Lung (tissue), 12 donors: ENCODE results near the gene CLSTN2. TPM values are rescaled to one million over a fixed set of nuclear protein-coding genes. Genes with fewer than 3 reads are reported as not detected.

Experiments used
- ATAC-seq: fragments of 200-7000 bp; cut with Tn5 transposase; one replicate; pipeline ENCODE4 v1.9.1; 2020; ENCODE audit warnings: moderate number of reproducible peaks; ENCODE audit not compliant: insufficient read depth, low FRiP score
- DNase-seq, 3 donors: peaks; one replicate each; pipeline ENCODE4 v3.0.0-alpha.2; 2013 to 2017
- H3K27ac ChIP-seq, 2 donors: one replicate each; pipeline ENCODE4 v1.5.1; 2013; ENCODE audit warnings: mild to moderate bottlenecking in 2 of 2, moderate library complexity in 2 of 2, control low read depth in 1 of 2, inconsistent platforms in 1 of 2, low read depth in 1 of 2, low read length in 1 of 2
- H3K27me3 ChIP-seq, 3 donors: one replicate each; pipeline ENCODE4 v1.5.1; 2013; ENCODE audit warnings: low read length in 2 of 3; ENCODE audit not compliant: control insufficient read depth in 3 of 3, insufficient read depth in 3 of 3
- H3K36me3 ChIP-seq, 4 donors: one replicate each; pipeline ENCODE4 v1.5.1; 2013; ENCODE audit warnings: low read length in 4 of 4, mild to moderate bottlenecking in 1 of 4, moderate library complexity in 1 of 4; ENCODE audit not compliant: control insufficient read depth in 4 of 4, insufficient read depth in 4 of 4
- H3K4me1 ChIP-seq, 5 donors: one replicate each; pipeline ENCODE4 v1.5.1; 2013; ENCODE audit warnings: low read length in 5 of 5, mild to moderate bottlenecking in 2 of 5, moderate library complexity in 1 of 5; ENCODE audit not compliant: control insufficient read depth in 5 of 5, insufficient read depth in 5 of 5
- H3K4me3 ChIP-seq: one replicate; pipeline ENCODE4 v1.5.1; 2013; ENCODE audit warnings: mild to moderate bottlenecking, control low read depth, moderate library complexity
- H3K9ac ChIP-seq, 2 donors: one replicate each; pipeline ENCODE4 v1.5.1; 2013; ENCODE audit warnings: low read length in 2 of 2, control low read depth in 1 of 2; ENCODE audit not compliant: insufficient read depth in 1 of 2
- H3K9me3 ChIP-seq, 4 donors: one replicate each; pipeline ENCODE4 v1.5.1; 2013; ENCODE audit warnings: low read length in 3 of 4, mild to moderate bottlenecking in 1 of 4, moderate library complexity in 1 of 4; ENCODE audit not compliant: control insufficient read depth in 4 of 4, insufficient read depth in 3 of 4
- CTCF ChIP-seq: IDR thresholded peaks from 2 replicates; pipeline ENCODE4 v1.5.1; 2012; ENCODE audit warnings: mild to moderate bottlenecking; ENCODE audit errors: control extremely low read depth, extremely low read depth
- WGBS, 2 donors: extraction: QIAGEN DNeasy Blood & Tissue Kit; methylation state at CpG; one replicate each; pipeline ENCODE4 v1.1.7; 2013; 5-methylcytosine and 5-hydroxymethylcytosine counted together
- polyA plus RNA-seq, 2 donors: library from polyadenylated mRNA; stranded (reverse); fragments of 200-250 nt; gene quantifications; one replicate each; pipeline ENCODE4 v1.2.1, GENCODE V29; 2013
- total RNA-seq, 2 donors: library from RNA; depleted of rRNA in 1 of 2; stranded (reverse); fragments of >200 nt in 1 of 2; gene quantifications; one replicate each; pipeline ENCODE4 v1.2.1, GENCODE V29; 2014 to 2021
- donor health status: control.
- donor health status: control.
- donor health status: Bipolar disorder and iron deficiency.
- donor health status: healthy.
- donor health status: DM: yes; HTN: yes; CAD: no.

Gene CLSTN2
- total and polyA plus RNA-seq, 4 donors, result 0.07 to 2.4 (median 1.3) TPM

GRCh38 chr3:140580746-140581145, 645.8 kb downstream of the CLSTN2 start:
- no peak overlapping the region for H3K27ac ChIP-seq
- H3K4me1 ChIP-seq, result no peaks in the 10 kb centered on the region
- DNase-seq (no peak), ATAC-seq (no peak)
- no peak overlapping the region for H3K9ac ChIP-seq
- H3K9me3 ChIP-seq, result no peaks in the 10 kb centered on the region
- no peak for TF ChIP-seq CTCF
- no peak overlapping the region for H3K4me3 ChIP-seq
- H3K27me3 ChIP-seq, result no peaks in the 10 kb centered on the region
- 42 to 64% methylated on average over 1 of the region's 1 CpG for WGBS, 2 donors
- H3K36me3 ChIP-seq, result no peaks in the 10 kb centered on the region

GRCh38 chr3:140584549-140584948, 649.6 kb downstream of the CLSTN2 start:
- H3K27ac ChIP-seq, result no peak overlapping the region

GRCh38 chr3:140585828-140586227, 650.8 kb downstream of the CLSTN2 start:
- DNase-seq (no peak), ATAC-seq (no peak)
- Histone ChIP-seq H3K27ac (no peak overlapping the region), H3K36me3 (no peaks in the 10 kb centered on the region), H3K9me3 (no peaks in the 10 kb centered on the region), H3K9ac (no peak overlapping the region), H3K4me1 (peaks cover 0 to 3% (median 0%) of the 10 kb centered on the region in 5 donors), H3K27me3 (no peaks in the 10 kb centered on the region), H3K4me3 (no peak overlapping the region)
- WGBS, 2 donors, result 74 to 79% methylated on average over 4 of the region's 4 CpGs
- no peak for TF ChIP-seq CTCF

More at GRCh38 chr3:140584549-140584948, 649.6 kb downstream of the CLSTN2 start:
- no peaks in the 10 kb centered on the region for H3K9me3 ChIP-seq
- H3K4me3 ChIP-seq, result no peak overlapping the region
- H3K36me3 ChIP-seq, result no peaks in the 10 kb centered on the region
- 55 to 61% methylated on average over 1 of the region's 1 CpG for WGBS, 2 donors
- H3K4me1 ChIP-seq, result peaks cover 0 to 3% (median 0%) of the 10 kb centered on the region in 5 donors
- no peak for TF ChIP-seq CTCF
- ATAC-seq, result no peak
- H3K27me3 ChIP-seq, result no peaks in the 10 kb centered on the region
- DNase-seq, result no peak
- H3K9ac ChIP-seq, result no peak overlapping the region

GRCh38 chr3:140586311-140586710, 651.3 kb downstream of the CLSTN2 start:
- no peaks in the 10 kb centered on the region for H3K36me3 ChIP-seq
- no peaks in the 10 kb centered on the region for H3K27me3 ChIP-seq
- DNase-seq (no peak), ATAC-seq (no peak)
- H3K9ac ChIP-seq, result no peak overlapping the region
- H3K9me3 ChIP-seq, result no peaks in the 10 kb centered on the region
- H3K4me1 ChIP-seq, result peaks cover 0 to 3% (median 0%) of the 10 kb centered on the region in 5 donors
- H3K27ac ChIP-seq, result no peak overlapping the region
- TF ChIP-seq CTCF, result no peak
- 68 to 76% methylated on average over 4 of the region's 4 CpGs for WGBS, 2 donors
- no peak overlapping the region for H3K4me3 ChIP-seq
